Neural crest cell (in vitro differentiated cells): ENCODE data around the gene TEX19. TPM values are rescaled to one million over a fixed set of nuclear protein-coding genes. Genes with fewer than 3 reads are reported as not detected.

Experiments
- DNase-seq: peaks from one replicate; pipeline ENCODE4 v3.0.0; 2021; ENCODE audit warnings: low read depth, mixed read lengths, low spot score
- H3K27ac Mint-ChIP-seq: one replicate; pipeline ENCODE4 v1.8.0; 2021; ENCODE audit warnings: mild to moderate bottlenecking, mixed read lengths; ENCODE audit not compliant: unreplicated experiment
- H3K27me3 Mint-ChIP-seq: 2 replicates; pipeline ENCODE4 v1.8.0; 2021; ENCODE audit warnings: low read depth, mild to moderate bottlenecking, mixed read lengths
- H3K36me3 Mint-ChIP-seq: 2 replicates; pipeline ENCODE4 v1.8.0; 2021; ENCODE audit warnings: low read depth, mild to moderate bottlenecking, mixed read lengths
- H3K4me1 Mint-ChIP-seq: 2 replicates; pipeline ENCODE4 v1.8.0; 2021; ENCODE audit warnings: mixed read lengths
- H3K4me3 Mint-ChIP-seq: one replicate; pipeline ENCODE4 v1.8.0; 2021; ENCODE audit warnings: mild to moderate bottlenecking, mixed read lengths
- H3K9me3 Mint-ChIP-seq: 2 replicates; pipeline ENCODE4 v1.8.0; 2021; ENCODE audit warnings: mixed read lengths
- total RNA-seq: library from RNA; stranded (reverse); gene quantifications from 2 replicates; pipeline ENCODE4 v1.2.1, GENCODE V29; 2021
- TF ChIP-seq, protein P1 (sequence below): fragments of 200-600 bp; sonication (generic); conservative IDR thresholded peaks from 2 replicates; pipeline ENCODE4 v1.5.0; 2021; ENCODE audit warnings: antibody characterized with exemption, mild to moderate bottlenecking

The TEX19 gene
- total RNA-seq, 1 donor from 2014 or later, result 0.23 TPM

DNA sequence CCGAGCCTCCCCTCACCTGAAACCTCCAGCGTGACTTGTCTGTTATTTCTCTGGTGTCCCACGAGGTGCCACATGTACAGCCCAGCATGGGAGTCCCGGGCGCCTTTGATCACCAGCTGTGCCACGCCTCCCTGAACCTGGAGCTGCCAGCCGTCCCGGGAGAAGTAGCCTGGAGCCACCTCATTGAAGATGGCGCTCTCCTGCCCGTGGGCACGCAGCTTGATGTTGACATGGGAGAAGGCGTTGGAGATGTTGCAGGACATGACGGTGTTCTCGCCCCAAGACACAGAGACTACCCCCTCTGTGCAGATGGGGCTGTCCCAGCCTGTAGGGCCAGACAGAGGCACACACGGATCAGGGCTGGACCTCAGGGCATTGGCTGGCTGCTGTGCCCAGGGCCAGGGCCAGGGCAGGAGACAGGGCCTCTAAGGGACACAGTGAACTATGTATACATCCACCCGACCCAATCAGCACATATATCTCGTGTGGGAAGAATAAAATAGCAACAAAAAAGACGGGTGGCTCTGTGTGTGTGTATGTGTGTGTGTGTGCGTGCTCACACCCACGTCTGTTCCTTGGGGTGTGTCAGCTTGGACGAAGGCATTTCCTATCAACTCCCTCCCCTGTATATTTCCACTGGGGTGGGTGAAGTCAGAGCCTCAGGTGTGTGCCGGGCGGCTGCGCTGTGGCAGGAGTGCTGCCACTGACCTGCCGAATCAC lies 34.3 kb upstream of the TEX19 start:
- Mint-ChIP-seq H3K9me3 (no peaks in the 10 kb centered on the region), H3K4me1 (peaks cover 6% of the 10 kb centered on the region), H3K27me3 (peaks cover 19% of the 10 kb centered on the region), H3K4me3 (no peak overlapping the region), H3K36me3 (no peaks in the 10 kb centered on the region), H3K27ac (no peak overlapping the region)
- TF ChIP-seq, protein P1, sequence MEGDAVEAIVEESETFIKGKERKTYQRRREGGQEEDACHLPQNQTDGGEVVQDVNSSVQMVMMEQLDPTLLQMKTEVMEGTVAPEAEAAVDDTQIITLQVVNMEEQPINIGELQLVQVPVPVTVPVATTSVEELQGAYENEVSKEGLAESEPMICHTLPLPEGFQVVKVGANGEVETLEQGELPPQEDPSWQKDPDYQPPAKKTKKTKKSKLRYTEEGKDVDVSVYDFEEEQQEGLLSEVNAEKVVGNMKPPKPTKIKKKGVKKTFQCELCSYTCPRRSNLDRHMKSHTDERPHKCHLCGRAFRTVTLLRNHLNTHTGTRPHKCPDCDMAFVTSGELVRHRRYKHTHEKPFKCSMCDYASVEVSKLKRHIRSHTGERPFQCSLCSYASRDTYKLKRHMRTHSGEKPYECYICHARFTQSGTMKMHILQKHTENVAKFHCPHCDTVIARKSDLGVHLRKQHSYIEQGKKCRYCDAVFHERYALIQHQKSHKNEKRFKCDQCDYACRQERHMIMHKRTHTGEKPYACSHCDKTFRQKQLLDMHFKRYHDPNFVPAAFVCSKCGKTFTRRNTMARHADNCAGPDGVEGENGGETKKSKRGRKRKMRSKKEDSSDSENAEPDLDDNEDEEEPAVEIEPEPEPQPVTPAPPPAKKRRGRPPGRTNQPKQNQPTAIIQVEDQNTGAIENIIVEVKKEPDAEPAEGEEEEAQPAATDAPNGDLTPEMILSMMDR, result no peak
- DNase-seq, result no peak

DNA sequence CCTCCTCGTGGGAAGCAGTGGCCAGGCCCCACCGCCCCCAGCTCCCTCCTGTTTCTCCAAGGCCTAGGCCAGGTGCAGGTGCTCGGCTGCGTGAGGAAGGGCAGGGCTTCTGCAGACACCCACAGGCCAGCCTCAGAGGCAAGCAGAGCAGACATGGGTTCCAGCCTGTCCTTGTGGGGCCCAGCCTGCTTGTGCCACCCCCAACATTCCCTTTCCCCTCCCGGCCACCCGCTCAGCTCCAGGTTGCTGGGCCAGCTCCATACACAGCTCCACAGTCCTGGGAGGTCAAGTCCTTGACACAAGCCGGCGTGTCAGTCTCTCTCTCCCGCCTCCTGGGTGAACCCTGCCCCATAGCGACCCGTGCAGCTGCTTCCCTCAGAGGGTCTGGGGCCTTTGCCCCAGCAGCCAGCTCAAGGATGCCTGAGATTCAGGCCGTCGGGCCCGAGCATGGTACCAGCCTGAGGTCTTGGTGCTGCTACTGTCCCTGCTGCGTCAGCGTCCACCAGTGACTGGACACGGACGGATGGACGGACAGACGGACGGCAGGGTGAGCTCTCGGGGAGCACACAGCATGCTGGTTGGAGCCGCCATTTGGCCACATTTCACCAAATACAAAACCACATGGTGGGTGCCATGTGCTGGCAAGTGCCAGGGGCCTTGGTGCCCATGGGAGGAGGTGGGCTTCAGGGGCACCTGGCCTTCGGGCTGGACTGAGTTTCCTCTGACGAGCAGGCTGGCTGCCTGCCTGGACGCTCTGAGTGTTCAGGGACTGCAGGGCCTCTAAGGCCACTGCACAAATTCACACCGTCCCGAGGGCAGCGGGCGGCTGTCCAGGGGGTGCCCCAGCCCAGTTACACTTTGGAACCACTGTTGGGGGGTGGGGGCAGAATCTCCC lies 33.5 kb upstream of the TEX19 start:
- Mint-ChIP-seq H3K36me3 (no peaks in the 10 kb centered on the region), H3K4me1 (peaks cover 6% of the 10 kb centered on the region), H3K4me3 (no peak overlapping the region), H3K27me3 (peaks cover 22% of the 10 kb centered on the region), H3K9me3 (no peaks in the 10 kb centered on the region), H3K27ac (no peak overlapping the region)
- TF ChIP-seq, protein P1, result no peak
- no peak for DNase-seq

DNA sequence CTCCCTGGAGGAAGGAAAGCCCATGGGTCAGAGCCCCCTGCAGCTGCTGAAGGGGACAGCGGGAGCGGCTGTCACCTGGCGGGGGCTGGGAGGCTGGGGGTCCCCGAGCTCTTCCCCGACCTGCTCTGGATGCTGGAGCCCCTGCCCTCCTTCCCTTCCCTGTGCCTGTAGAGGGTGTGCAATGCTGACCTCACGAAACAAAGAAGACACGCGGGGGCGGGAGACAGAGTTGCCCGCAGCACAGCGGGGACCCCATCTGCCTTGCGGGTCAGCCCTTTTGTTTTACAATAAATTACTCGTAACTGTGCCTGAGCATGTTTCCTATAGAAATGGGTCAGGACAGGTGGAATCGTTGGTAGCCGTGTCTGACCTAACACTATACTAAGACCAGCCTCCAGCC lies 31.8 kb upstream of the TEX19 start:
- Mint-ChIP-seq H3K27me3 (peaks cover 33% of the 10 kb centered on the region), H3K4me1 (peaks cover 6% of the 10 kb centered on the region), H3K9me3 (no peaks in the 10 kb centered on the region), H3K36me3 (no peaks in the 10 kb centered on the region), H3K4me3 (no peak overlapping the region), H3K27ac (peak overlapping the region; percentile 35)
- TF ChIP-seq, protein P1, result no peak
- DNase-seq, result no peak

DNA sequence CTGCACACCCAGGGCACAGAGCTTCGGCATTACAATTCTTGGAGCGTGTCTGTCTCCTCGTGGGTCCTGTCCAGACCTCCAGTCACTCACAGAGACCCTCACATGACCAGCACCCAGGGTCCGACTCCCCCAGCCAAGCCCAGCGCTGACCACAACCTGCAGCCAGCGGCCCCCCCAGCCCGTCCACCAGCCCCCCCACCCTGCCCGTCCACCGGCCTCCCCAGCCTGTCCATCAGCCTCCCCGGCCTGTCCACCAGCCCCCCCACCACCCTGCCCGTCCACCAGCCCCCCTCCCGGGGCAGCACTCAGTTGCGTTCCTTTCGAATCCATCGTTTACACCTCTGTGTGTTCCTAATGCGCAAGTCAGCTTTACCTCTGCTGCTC lies 31.3 kb upstream of the TEX19 start:
- Mint-ChIP-seq H3K36me3 (no peaks in the 10 kb centered on the region), H3K4me1 (peaks cover 6% of the 10 kb centered on the region), H3K27ac (no peak overlapping the region), H3K27me3 (peaks cover 37% of the 10 kb centered on the region), H3K9me3 (no peaks in the 10 kb centered on the region), H3K4me3 (no peak overlapping the region)
- TF ChIP-seq, protein P1, result no peak
- DNase-seq, result no peak

DNA sequence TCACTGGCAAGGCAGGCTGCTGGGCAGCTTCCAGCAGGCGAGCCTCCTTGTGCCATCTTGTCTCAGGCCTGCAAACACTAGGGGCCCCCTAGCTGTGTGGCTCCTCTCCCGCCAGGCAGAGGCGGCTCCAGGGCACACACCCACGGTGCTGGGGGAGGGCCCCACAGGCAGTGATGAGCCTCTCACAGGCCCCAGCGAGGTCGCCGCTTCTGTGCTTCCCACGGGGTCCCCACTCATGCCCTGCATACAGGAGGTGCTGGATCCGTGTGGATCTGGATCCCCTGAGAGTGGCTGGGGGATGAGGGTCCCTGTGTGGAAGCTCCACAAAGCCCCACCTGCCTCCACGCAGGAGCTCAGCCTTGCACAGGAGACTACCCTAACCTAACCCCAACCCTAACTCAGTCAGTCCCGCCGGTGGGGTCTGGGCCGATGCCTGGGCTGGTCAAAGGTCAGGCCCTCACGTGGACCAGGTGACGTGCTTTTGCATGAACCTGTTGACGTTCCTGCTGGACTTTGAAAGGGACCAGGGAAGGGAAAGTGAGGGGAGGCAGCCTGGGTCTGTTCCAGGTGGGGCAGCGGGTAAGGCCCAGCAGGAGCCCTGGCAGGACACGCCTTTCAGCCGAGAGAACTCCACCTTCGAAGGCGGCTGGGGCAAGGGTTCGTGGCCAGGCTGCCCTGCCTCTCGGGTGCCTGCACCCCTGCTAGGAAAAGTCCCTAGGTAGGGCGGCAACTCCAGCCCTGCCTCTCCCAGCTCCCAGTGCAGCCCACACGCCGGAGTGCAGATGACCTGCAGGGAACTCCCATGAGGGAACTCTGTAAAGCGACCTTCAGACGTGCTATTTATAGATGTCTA lies 30.7 kb upstream of the TEX19 start:
- peaks cover 6% of the 10 kb centered on the region for H3K4me1 Mint-ChIP-seq
- H3K27ac Mint-ChIP-seq, result no peak overlapping the region
- H3K4me3 Mint-ChIP-seq, result no peak overlapping the region
- DNase-seq, result no peak
- peaks cover 44% of the 10 kb centered on the region for H3K27me3 Mint-ChIP-seq
- no peaks in the 10 kb centered on the region for H3K9me3 Mint-ChIP-seq
- no peaks in the 10 kb centered on the region for H3K36me3 Mint-ChIP-seq
- TF ChIP-seq, protein P1, result no peak
